Activated naive CD4-positive, alpha-beta T cell treated with anti-CD3 and anti-CD28 coated beads for 36 hours (primary cell): ENCODE measurements around the gene DPH1. TPM values are rescaled to one million over a fixed set of nuclear protein-coding genes. Genes with fewer than 3 reads are reported as not detected.

Experiments
- CTCF ChIA-PET: fragments of 350-600 bp; sonication (Branson Sonifier 250); formaldehyde crosslinking; loops from one replicate; lab custom pipeline; 2021; ENCODE audit warnings: antibody characterized with exemption; lab: Charles Lee
- DNase-seq: peaks from one replicate; pipeline ENCODE4 v3.0.0-alpha.2; 2020
- H3K27ac Mint-ChIP-seq: one replicate; pipeline ENCODE4 v1.8.0; 2021; ENCODE audit warnings: mild to moderate bottlenecking, mixed read lengths
- H3K27me3 Mint-ChIP-seq: one replicate; pipeline ENCODE4 v1.8.0; 2021; ENCODE audit warnings: low read depth, mixed read lengths
- H3K36me3 Mint-ChIP-seq: one replicate; pipeline ENCODE4 v1.8.0; 2021; ENCODE audit warnings: low read depth, mixed read lengths
- H3K4me1 Mint-ChIP-seq: one replicate; pipeline ENCODE4 v1.8.0; 2021; ENCODE audit warnings: low read depth, mixed read lengths
- H3K4me3 Mint-ChIP-seq: one replicate; pipeline ENCODE4 v1.8.0; 2021; ENCODE audit warnings: mild to moderate bottlenecking, moderate library complexity, mixed read lengths
- H3K9me3 Mint-ChIP-seq: one replicate; pipeline ENCODE4 v1.8.0; 2021; ENCODE audit warnings: mixed read lengths
- intact Hi-C: fragments of 100-400 bp; cut with micrococcal nuclease; formaldehyde crosslinking; loops from one replicate; pipeline ENCODE4 v1.15.1; 2023
- total RNA-seq, 2 experiments: library from RNA; stranded (reverse); gene quantifications; one replicate each; pipeline ENCODE4 v1.2.3, GENCODE V29; 2021

Gene DPH1
- total RNA-seq, 2 experiments from 2014 or later = 31.1 to 34.1 TPM

GRCh38 chr17:2048805-2049204 is 18.9 kb downstream of the DPH1 start:
- no peak overlapping the region for H3K27ac Mint-ChIP-seq
- no peak for DNase-seq
- intact Hi-C loops = loop anchor here (2.0 kb wide), 1 partner anchor 18 kb away; the partner anchor contains the start of gene DPH1
- H3K36me3 Mint-ChIP-seq = peaks cover 3% of the 10 kb centered on the region
- H3K9me3 Mint-ChIP-seq = no peaks in the 10 kb centered on the region
- peaks cover 21% of the 10 kb centered on the region for H3K4me1 Mint-ChIP-seq
- peak overlapping the region; percentile 63 for H3K4me3 Mint-ChIP-seq
- H3K27me3 Mint-ChIP-seq = peaks cover 17% of the 10 kb centered on the region
- CTCF ChIA-PET = interaction anchor here (0.9 to 1.4 kb wide), 2 partner anchors 9 to 265 kb away, joined by 3 to 4 read pairs; no protein-coding TSS in a partner anchor

GRCh38 chr17:2049333-2050299 is 19.7 kb downstream of the DPH1 start:
- peaks cover 20% of the 10 kb centered on the region for H3K4me1 Mint-ChIP-seq
- intact Hi-C loops = loop anchor here (2.0 to 5.0 kb wide), 3 partner anchors 19 to 353 kb away; partner anchors contain the start of genes DPH1, MNT, SMG6 and SRR
- H3K27ac Mint-ChIP-seq = no peak overlapping the region
- CTCF ChIA-PET = interaction anchor here (0.7 to 1.4 kb wide), 2 partner anchors 9 to 195 kb away, joined by 4 read pairs; no protein-coding TSS in a partner anchor
- H3K36me3 Mint-ChIP-seq = peaks cover 2% of the 10 kb centered on the region
- peak overlapping the region; percentile 63 for H3K4me3 Mint-ChIP-seq
- peak; percentile 83 for DNase-seq
- peaks cover 17% of the 10 kb centered on the region for H3K27me3 Mint-ChIP-seq
- H3K9me3 Mint-ChIP-seq = no peaks in the 10 kb centered on the region

GRCh38 chr17:2050300-2051060 is 20.5 kb downstream of the DPH1 start:
- peaks cover 18% of the 10 kb centered on the region for H3K4me1 Mint-ChIP-seq
- CTCF ChIA-PET = interaction anchor here (1.8 kb wide), 1 partner anchor 194 kb away, joined by 5 read pairs; no protein-coding TSS in a partner anchor
- DNase-seq = peak; percentile 59
- H3K27ac Mint-ChIP-seq = no peak overlapping the region
- peaks cover 17% of the 10 kb centered on the region for H3K27me3 Mint-ChIP-seq
- H3K9me3 Mint-ChIP-seq = no peaks in the 10 kb centered on the region
- no peaks in the 10 kb centered on the region for H3K36me3 Mint-ChIP-seq
- intact Hi-C loops = loop anchor here (5.0 kb wide), 2 partner anchors 252 to 352 kb away; partner anchors contain the start of genes MNT, SMG6 and SRR
- no peak overlapping the region for H3K4me3 Mint-ChIP-seq

GRCh38 chr17:2051061-2051932 is 21.3 kb downstream of the DPH1 start:
- H3K9me3 Mint-ChIP-seq = no peaks in the 10 kb centered on the region
- no peak for DNase-seq
- H3K4me3 Mint-ChIP-seq = peak overlapping the region; percentile 36
- H3K27ac Mint-ChIP-seq = no peak overlapping the region
- H3K36me3 Mint-ChIP-seq = no peaks in the 10 kb centered on the region
- intact Hi-C loops = loop anchor here (5.0 kb wide), 2 partner anchors 251 to 351 kb away; partner anchors contain the start of genes MNT, SMG6 and SRR
- H3K27me3 Mint-ChIP-seq = peaks cover 17% of the 10 kb centered on the region
- CTCF ChIA-PET = interaction anchor here (1.0 to 1.8 kb wide), 2 partner anchors 193 to 212 kb away, joined by 3 to 5 read pairs; no protein-coding TSS in a partner anchor
- peaks cover 18% of the 10 kb centered on the region for H3K4me1 Mint-ChIP-seq

GRCh38 chr17:2051933-2052559 is 22.1 kb downstream of the DPH1 start:
- DNase-seq = no peak
- Mint-ChIP-seq H3K36me3 (peaks cover 2% of the 10 kb centered on the region), H3K27me3 (peaks cover 17% of the 10 kb centered on the region), H3K27ac (no peak overlapping the region), H3K4me3 (no peak overlapping the region), H3K4me1 (peaks cover 18% of the 10 kb centered on the region), H3K9me3 (no peaks in the 10 kb centered on the region)
- intact Hi-C loops = loop anchor here (5.0 kb wide), 2 partner anchors 250 to 350 kb away; partner anchors contain the start of genes MNT, SMG6 and SRR
- CTCF ChIA-PET = interaction anchor here (1.0 to 1.8 kb wide), 2 partner anchors 193 to 212 kb away, joined by 3 to 5 read pairs; no protein-coding TSS in a partner anchor

GRCh38 chr17:2053380-2054261 is 23.7 kb downstream of the DPH1 start:
- peaks cover 19% of the 10 kb centered on the region for H3K27me3 Mint-ChIP-seq
- peaks cover 19% of the 10 kb centered on the region for H3K4me1 Mint-ChIP-seq
- DNase-seq = peak; percentile 82
- no peaks in the 10 kb centered on the region for H3K9me3 Mint-ChIP-seq
- CTCF ChIA-PET = interaction anchor here (0.6 to 3.2 kb wide), 19 partner anchors 8 to 741 kb away, joined by 3 to 44 read pairs (median 4); partner anchors contain the start of gene DPH1
- peak overlapping the region; percentile 73 for H3K4me3 Mint-ChIP-seq
- intact Hi-C loops = loop anchor here (1.0 to 5.0 kb wide), 6 partner anchors 191 to 349 kb away; partner anchors contain the start of genes MNT, SMG6, SRR and TSR1
- H3K27ac Mint-ChIP-seq = no peak overlapping the region
- H3K36me3 Mint-ChIP-seq = peaks cover 6% of the 10 kb centered on the region

GRCh38 chr17:2054262-2054511 is 24.2 kb downstream of the DPH1 start:
- DNase-seq = no peak
- CTCF ChIA-PET = interaction anchor here (0.6 to 3.2 kb wide), 30 partner anchors 9 to 299 kb away, joined by 3 to 44 read pairs (median 5); partner anchors contain the start of genes DPH1, SGSM2, SMG6 and SRR
- Mint-ChIP-seq H3K27ac (peak overlapping the region; percentile 36), H3K27me3 (peaks cover 17% of the 10 kb centered on the region), H3K36me3 (peaks cover 6% of the 10 kb centered on the region), H3K9me3 (no peaks in the 10 kb centered on the region), H3K4me1 (peaks cover 13% of the 10 kb centered on the region), H3K4me3 (peak overlapping the region; percentile 73)
- intact Hi-C loops = loop anchor here (1.0 to 5.0 kb wide), 6 partner anchors 190 to 348 kb away; partner anchors contain the start of genes MNT, SMG6, SRR and TSR1

- CTCF ChIA-PET = interaction anchor here (0.6 to 3.2 kb wide), 33 partner anchors 9 to 338 kb away, joined by 3 to 44 read pairs (median 4); partner anchors contain the start of genes DPH1, SGSM2, SMG6 and SRR
- Mint-ChIP-seq H3K36me3 (peaks cover 9% of the 10 kb centered on the region), H3K4me3 (peak within 1 kb of the TSS; percentile 73), H3K4me1 (peaks cover 10% of the 10 kb centered on the region), H3K9me3 (no peaks in the 10 kb centered on the region), H3K27me3 (peaks cover 15% of the 10 kb centered on the region), H3K27ac (peak within 1 kb of the TSS; percentile 36)
- intact Hi-C loops = loop anchor here (1.0 to 5.0 kb wide), 7 partner anchors 190 to 362 kb away; partner anchors contain the start of genes MNT, SMG6, SRR and TSR1
- DNase-seq = peak; percentile 79
Measured at GRCh38 chr17:2054512-2055291, 24.7 kb downstream of the DPH1 start, which contains the start of gene HIC1. HIC1 (plus strand) TSS chr17:2055103; CDS start chr17:2056691, 1,588 bp downstream.
